ENCODE measurements around the gene PAK2.
"Not testable (repeated sequence)": the region's sequence is repeated elsewhere in the genome, so short reads cannot be mapped to it uniquely, and the experiment has no call there.

PAK2 gene

GRCh38 chr3:196736670-196737374 is 2.8 kb upstream of the PAK2 start:
- DNase-seq: no peak

GRCh38 chr3:196737655-196738054 is 2.0 kb upstream of the PAK2 start:
- no peak for DNase-seq

GRCh38 chr3:196740481-196741248 is 1.0 kb downstream of the PAK2 start:
- peak; percentile 25 to 61 for DNase-seq

- DNase-seq: no peak
Observed at GRCh38 chr3:196741249-196741889, 1.7 kb downstream of the PAK2 start.

GRCh38 chr3:196743569-196743968 is 3.9 kb downstream of the PAK2 start:
- DNase-seq: not testable (repeated sequence)

- no peak for DNase-seq
Observed at GRCh38 chr3:196749125-196749524, 9.5 kb downstream of the PAK2 start.

GRCh38 chr3:196753201-196753600 is 13.5 kb downstream of the PAK2 start:
- no peak for DNase-seq

GRCh38 chr3:196754091-196754981 is 14.7 kb downstream of the PAK2 start:
- no peak for DNase-seq

GRCh38 chr3:196756732-196757131 is 17.1 kb downstream of the PAK2 start:
- DNase-seq: no peak

- DNase-seq: no peak
Observed at GRCh38 chr3:196757876-196758739, 18.5 kb downstream of the PAK2 start.

GRCh38 chr3:196763179-196763578 is 23.5 kb downstream of the PAK2 start:
- DNase-seq: no peak

GRCh38 chr3:196765454-196765853 is 25.8 kb downstream of the PAK2 start:
- no peak for DNase-seq

GRCh38 chr3:196771067-196771466 is 31.4 kb downstream of the PAK2 start:
- DNase-seq: no peak

GRCh38 chr3:196772102-196772501 is 32.4 kb downstream of the PAK2 start:
- DNase-seq: no peak

GRCh38 chr3:196772897-196773296 is 33.2 kb downstream of the PAK2 start:
- no peak for DNase-seq

- no peak for DNase-seq
Observed at GRCh38 chr3:196774191-196774820, 34.6 kb downstream of the PAK2 start.

GRCh38 chr3:196774848-196775422 is 35.3 kb downstream of the PAK2 start:
- no peak for DNase-seq

GRCh38 chr3:196775938-196776337 is 36.3 kb downstream of the PAK2 start:
- DNase-seq: no peak

GRCh38 chr3:196777836-196778235 is 38.2 kb downstream of the PAK2 start:
- no peak for DNase-seq

GRCh38 chr3:196778755-196779154 is 39.1 kb downstream of the PAK2 start:
- DNase-seq: no peak

- no peak for DNase-seq
Observed at GRCh38 chr3:196782511-196782910, 42.9 kb downstream of the PAK2 start.

All from CD4-positive, alpha-beta T cell treated with Interferon alpha-2 for 1 hour (primary cell).